HFF-Myc (cell line): Measurements from ENCODE around the gene HLA-DQA1.

Experiments
- DNase-seq: peaks from one replicate; pipeline ENCODE4 v3.0.0-alpha.2; 2011; ENCODE audit warnings: low read depth; ENCODE audit errors: extremely low read depth
- H3K4me3 ChIP-seq: replicated peaks from 2 replicates; pipeline ENCODE4 v1.5.1; 2011; ENCODE audit warnings: low read depth, mild to moderate bottlenecking, control low read depth, low read length
- TF ChIP-seq, protein P1 (sequence below): IDR thresholded peaks from 2 replicates; pipeline ENCODE4 v1.5.1; 2012; ENCODE audit warnings: mild to moderate bottlenecking, low read depth, low read length, control low read depth; ENCODE audit errors: missing control alignments

Gene HLA-DQA1

DNA sequence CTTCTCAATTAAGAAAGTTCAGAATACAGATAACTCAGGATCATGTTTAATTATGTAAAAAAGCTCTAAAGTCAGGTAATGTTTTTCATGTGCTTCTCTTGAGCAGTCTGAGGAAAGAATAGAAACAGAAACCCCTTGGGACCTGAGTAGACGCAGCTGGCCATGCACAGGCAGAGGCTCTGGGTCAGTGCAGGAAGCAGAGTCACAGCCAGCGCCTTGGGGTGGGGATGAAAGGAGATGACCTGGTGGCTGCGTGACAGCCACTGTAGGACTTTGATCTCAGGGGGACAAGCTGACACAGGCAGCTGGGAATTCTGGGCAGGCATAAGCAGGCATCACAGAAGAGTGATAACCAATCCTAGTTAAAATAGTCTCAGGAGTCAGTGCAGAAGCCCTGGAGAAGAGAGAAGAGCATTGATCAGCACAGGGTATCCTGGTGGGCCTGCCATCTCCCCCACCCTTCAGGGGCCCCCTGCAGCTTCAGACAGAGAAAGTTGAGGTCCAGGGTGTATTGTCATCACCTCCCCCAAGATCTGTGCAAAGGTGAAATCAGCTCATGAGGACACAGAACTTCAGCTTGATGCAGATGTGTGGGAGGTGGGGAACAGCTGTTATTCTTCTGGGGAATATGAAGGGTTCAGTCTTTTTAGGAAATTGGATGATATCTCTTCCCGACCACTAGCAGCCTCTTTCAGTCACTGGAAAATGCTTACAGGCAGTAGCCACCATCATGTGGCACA is 22.8 kb downstream of the HLA-DQA1 start:
- no peak for DNase-seq
- TF ChIP-seq, protein P1, sequence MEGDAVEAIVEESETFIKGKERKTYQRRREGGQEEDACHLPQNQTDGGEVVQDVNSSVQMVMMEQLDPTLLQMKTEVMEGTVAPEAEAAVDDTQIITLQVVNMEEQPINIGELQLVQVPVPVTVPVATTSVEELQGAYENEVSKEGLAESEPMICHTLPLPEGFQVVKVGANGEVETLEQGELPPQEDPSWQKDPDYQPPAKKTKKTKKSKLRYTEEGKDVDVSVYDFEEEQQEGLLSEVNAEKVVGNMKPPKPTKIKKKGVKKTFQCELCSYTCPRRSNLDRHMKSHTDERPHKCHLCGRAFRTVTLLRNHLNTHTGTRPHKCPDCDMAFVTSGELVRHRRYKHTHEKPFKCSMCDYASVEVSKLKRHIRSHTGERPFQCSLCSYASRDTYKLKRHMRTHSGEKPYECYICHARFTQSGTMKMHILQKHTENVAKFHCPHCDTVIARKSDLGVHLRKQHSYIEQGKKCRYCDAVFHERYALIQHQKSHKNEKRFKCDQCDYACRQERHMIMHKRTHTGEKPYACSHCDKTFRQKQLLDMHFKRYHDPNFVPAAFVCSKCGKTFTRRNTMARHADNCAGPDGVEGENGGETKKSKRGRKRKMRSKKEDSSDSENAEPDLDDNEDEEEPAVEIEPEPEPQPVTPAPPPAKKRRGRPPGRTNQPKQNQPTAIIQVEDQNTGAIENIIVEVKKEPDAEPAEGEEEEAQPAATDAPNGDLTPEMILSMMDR: no peak
- no peak overlapping the region for H3K4me3 ChIP-seq

DNA sequence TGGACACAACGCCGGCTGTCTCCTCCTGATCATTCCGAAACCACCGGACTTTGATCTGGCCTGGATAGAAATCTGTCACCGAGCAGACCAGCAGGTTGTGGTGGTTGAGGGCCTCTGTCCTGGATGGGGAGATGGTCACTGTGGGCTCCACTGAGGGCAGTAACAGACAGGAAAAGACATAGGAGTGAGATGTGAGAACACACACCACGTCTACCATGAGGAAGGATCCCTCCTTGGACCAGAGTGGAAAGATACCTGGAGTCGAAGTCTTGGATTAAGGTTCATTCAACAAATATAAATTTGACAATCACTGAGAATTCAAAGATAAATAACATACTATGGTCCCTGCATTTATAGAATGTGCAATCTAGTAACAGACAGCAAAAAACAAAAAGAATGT is 24.9 kb downstream of the HLA-DQA1 start:
- no peak overlapping the region for H3K4me3 ChIP-seq
- no peak for DNase-seq
- TF ChIP-seq, protein P1: no peak

DNA sequence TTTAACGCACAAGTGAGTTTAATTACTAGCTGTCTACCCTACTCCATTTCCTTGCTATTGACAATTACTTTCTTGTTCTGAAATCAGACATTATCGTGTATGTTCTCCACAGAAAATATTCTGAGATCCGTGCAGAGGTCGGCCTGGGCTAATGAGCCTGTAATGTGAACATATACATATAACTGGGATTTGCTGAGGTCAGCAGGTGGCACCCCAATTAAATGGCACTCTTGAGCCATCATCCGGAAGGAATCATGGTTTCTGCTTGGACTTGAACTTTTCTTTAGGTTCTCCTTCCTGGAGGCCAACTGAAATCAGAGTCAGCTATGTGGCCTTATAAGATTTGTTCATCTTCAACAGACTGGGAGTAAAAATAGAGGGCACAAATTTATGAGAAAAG is 25.6 kb downstream of the HLA-DQA1 start:
- TF ChIP-seq, protein P1: no peak
- no peak overlapping the region for H3K4me3 ChIP-seq
- no peak for DNase-seq

DNA sequence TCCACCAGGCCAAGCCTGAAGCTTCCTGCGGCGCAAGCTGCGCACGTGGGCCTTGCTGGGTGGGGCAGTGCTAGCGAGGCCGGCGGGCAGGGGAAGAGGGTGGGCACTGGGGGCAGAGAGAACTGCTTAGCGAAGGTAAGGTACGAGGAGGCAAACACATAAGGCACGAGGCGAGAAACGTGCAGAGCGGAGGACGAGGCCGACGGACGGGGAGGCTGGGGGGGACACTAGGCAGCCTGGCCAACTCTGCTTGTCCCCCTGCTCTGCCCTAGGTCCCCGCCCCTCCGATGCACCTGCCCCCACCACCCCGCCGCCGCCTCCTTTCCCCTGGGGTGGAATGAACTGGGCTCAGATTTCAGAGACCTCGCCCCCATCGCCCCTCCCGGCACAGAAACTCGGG is 27.1 kb downstream of the HLA-DQA1 start:
- TF ChIP-seq, protein P1: no peak
- no peak for DNase-seq
- no peak overlapping the region for H3K4me3 ChIP-seq

DNA sequence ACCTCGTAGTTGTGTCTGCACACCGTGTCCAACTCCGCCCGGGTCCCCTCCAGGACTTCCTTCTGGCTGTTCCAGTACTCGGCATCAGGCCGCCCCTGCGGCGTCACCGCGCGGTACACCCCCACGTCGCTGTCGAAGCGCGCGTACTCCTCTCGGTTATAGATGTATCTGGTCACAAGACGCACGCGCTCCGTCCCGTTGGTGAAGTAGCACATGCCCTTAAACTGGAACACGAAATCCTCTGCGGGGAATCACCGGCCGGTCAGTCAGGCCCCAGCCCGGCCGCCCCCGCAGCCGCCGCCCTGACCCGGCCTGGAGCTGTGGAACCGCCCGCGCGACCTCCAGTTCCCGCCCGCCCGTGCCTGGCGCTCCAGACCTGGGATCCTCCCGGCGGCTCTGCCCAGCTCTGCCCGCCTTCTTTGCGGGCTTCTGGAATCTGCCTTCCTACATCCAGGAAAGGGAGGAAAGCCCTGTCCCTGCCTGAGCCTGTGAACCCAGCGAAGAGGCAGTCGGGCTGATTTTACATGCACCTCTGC is 27.7 kb downstream of the HLA-DQA1 start:
- TF ChIP-seq, protein P1: no peak
- DNase-seq: no peak
- no peak overlapping the region for H3K4me3 ChIP-seq

DNA sequence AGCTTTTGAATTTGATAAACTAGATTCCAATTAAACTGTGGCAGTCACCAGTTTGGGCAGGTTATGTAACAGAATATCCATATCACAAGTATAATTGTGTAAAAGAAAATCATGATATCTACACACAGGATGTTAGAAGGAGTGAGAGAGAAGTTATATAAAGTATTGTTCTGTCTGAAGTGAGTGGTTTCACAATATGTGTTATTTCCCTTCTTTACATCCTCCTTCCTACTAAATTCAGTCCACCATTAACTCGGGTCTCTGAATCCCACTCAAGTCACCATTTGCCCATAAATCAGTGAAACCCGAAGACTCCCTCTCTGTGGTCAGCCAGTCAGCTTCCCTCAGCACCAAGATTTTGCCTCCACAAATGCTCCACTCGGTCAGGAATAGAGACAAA is 28.5 kb downstream of the HLA-DQA1 start:
- no peak overlapping the region for H3K4me3 ChIP-seq
- TF ChIP-seq, protein P1: no peak
- no peak for DNase-seq
